ENCODE measurements around the gene SEMA6A.

SEMA6A gene

GRCh38 chr5:116404016-116404415 lies 170.6 kb downstream of the SEMA6A start:
- Mint-ChIP-seq H3K4me3 (no peak overlapping the region), H3K4me1 (ENCODE audit: low read depth) (no peaks in the 10 kb centered on the region), H3K27me3 (no peaks in the 10 kb centered on the region), H3K27ac (no peak overlapping the region), H3K9me3 (no peaks in the 10 kb centered on the region), H3K36me3 (ENCODE audit: low read depth) (peaks cover 40% of the 10 kb centered on the region)

- no peak overlapping the region for H3K27ac Mint-ChIP-seq
- no peaks in the 10 kb centered on the region for H3K27me3 Mint-ChIP-seq
- no peaks in the 10 kb centered on the region for H3K4me1 Mint-ChIP-seq (ENCODE audit: low read depth)
- H3K4me3 Mint-ChIP-seq: no peak overlapping the region
- no peaks in the 10 kb centered on the region for H3K9me3 Mint-ChIP-seq
- H3K36me3 Mint-ChIP-seq (ENCODE audit: low read depth): peaks cover 35% of the 10 kb centered on the region
These were observed 172.4 kb downstream of the SEMA6A start for GRCh38 chr5:116402235-116402634.

- Mint-ChIP-seq H3K27me3 (no peaks in the 10 kb centered on the region), H3K4me3 (no peak overlapping the region), H3K9me3 (no peaks in the 10 kb centered on the region), H3K4me1 (ENCODE audit: low read depth) (no peaks in the 10 kb centered on the region), H3K27ac (no peak overlapping the region), H3K36me3 (ENCODE audit: low read depth) (peaks cover 34% of the 10 kb centered on the region)
These were observed 173.0 kb downstream of the SEMA6A start for GRCh38 chr5:116401576-116401975.

GRCh38 chr5:116396476-116397099 lies 178.0 kb downstream of the SEMA6A start:
- H3K9me3 Mint-ChIP-seq: no peaks in the 10 kb centered on the region
- no peak overlapping the region for H3K27ac Mint-ChIP-seq
- H3K4me3 Mint-ChIP-seq: no peak overlapping the region
- H3K27me3 Mint-ChIP-seq: no peaks in the 10 kb centered on the region
- peaks cover 16% of the 10 kb centered on the region for H3K36me3 Mint-ChIP-seq (ENCODE audit: low read depth)
- no peaks in the 10 kb centered on the region for H3K4me1 Mint-ChIP-seq (ENCODE audit: low read depth)

GRCh38 chr5:116395631-116396203 lies 178.9 kb downstream of the SEMA6A start:
- Mint-ChIP-seq H3K4me1 (ENCODE audit: low read depth) (no peaks in the 10 kb centered on the region), H3K4me3 (no peak overlapping the region), H3K27me3 (no peaks in the 10 kb centered on the region), H3K9me3 (peaks cover 3% of the 10 kb centered on the region), H3K36me3 (ENCODE audit: low read depth) (peaks cover 13% of the 10 kb centered on the region), H3K27ac (no peak overlapping the region)

- peaks cover 3% of the 10 kb centered on the region for H3K9me3 Mint-ChIP-seq
- no peaks in the 10 kb centered on the region for H3K27me3 Mint-ChIP-seq
- no peak overlapping the region for H3K27ac Mint-ChIP-seq
- H3K4me1 Mint-ChIP-seq (ENCODE audit: low read depth): no peaks in the 10 kb centered on the region
- peaks cover 11% of the 10 kb centered on the region for H3K36me3 Mint-ChIP-seq (ENCODE audit: low read depth)
- no peak overlapping the region for H3K4me3 Mint-ChIP-seq
These were observed 179.4 kb downstream of the SEMA6A start for GRCh38 chr5:116395226-116395625.

GRCh38 chr5:116394186-116394867 lies 180.3 kb downstream of the SEMA6A start:
- H3K36me3 Mint-ChIP-seq (ENCODE audit: low read depth): peaks cover 2% of the 10 kb centered on the region
- no peaks in the 10 kb centered on the region for H3K27me3 Mint-ChIP-seq
- no peak overlapping the region for H3K27ac Mint-ChIP-seq
- H3K4me1 Mint-ChIP-seq (ENCODE audit: low read depth): no peaks in the 10 kb centered on the region
- H3K9me3 Mint-ChIP-seq: peaks cover 3% of the 10 kb centered on the region
- H3K4me3 Mint-ChIP-seq: no peak overlapping the region

All from stimulated activated naive CD8-positive, alpha-beta T cell treated with anti-CD3 and anti-CD28 coated beads, Interleukin-15, Interleukin-2, amounts not matched to agents 100 ng/mL and 50 ng/mL, for 24 hours (primary cell).